ENCODE data around the gene GNB1L. TPM values are rescaled to one million over a fixed set of nuclear protein-coding genes. Genes with fewer than 3 reads are reported as not detected.

Gene GNB1L
- total and polyA plus RNA-seq, 7 donors = 2.5 to 15.0 (median 5.3) TPM

DNA sequence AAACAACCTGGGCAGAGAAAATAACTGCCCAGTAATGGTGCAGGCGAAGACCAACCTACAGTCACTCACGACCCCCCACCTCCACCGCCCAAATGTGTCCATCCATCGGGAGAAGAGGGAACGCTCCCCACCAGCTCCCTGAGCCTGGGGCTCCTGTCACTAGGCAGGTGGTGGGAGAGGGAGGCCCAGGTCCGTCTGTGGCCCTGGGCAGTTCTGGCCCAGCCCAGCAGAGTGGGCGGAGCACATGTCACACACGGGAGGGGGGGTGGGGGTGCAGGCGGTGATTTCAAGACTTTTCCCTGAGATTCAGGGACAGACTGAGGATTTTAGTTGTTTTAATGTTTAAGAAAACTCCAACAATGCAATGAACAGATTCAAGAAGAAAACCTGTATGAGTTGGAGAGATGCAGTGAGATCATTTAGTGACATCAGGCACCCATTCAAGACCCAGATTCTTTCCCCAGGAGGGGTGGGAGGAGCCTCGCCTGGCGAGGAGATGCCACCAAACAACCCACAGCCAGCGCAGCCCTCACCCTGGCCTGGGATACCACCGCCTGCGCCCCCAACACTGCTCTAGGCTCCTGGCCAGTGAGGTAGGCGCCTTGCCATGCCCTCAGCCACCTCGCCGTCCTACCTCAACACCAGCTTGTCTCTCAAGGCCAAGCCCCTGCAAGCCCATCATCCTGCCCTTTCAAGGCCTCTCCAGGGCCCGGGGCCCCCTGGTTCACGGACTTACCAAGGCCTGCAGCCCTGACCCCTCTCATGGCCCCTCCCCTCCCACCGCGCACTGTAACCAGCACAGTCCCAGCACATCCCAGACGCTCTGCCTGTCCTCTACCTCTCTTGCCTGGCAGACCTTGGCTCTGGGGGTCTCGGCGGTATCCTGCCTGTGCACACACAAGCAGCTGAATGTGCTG, 57.3 kb downstream of the GNB1L start:
- no peak for DNase-seq
- Histone ChIP-seq H3K4me1 (no peaks in the 10 kb centered on the region), H3K9me3 (no peaks in the 10 kb centered on the region), H3K27ac (no peak overlapping the region), H3K4me3 (no peak overlapping the region), H3K36me3 (peaks cover 0 to 5% (median 0%) of the 10 kb centered on the region in 4 donors), H3K27me3 (no peaks in the 10 kb centered on the region)
- intact Hi-C loops (cut with DNase I) = no loop called here
- 79 to 85% methylated on average over 24 of the region's 24 CpGs for WGBS, 2 donors
- TF ChIP-seq POLR2AphosphoS5 (IDR thresholded peaks at IDR 0.05) = no peak
- no peak for TF ChIP-seq POLR2A (IDR thresholded peaks at IDR 0.05)
- TF ChIP-seq EP300 (IDR thresholded peaks at IDR 0.05) = no peak
- TF ChIP-seq, protein P1, sequence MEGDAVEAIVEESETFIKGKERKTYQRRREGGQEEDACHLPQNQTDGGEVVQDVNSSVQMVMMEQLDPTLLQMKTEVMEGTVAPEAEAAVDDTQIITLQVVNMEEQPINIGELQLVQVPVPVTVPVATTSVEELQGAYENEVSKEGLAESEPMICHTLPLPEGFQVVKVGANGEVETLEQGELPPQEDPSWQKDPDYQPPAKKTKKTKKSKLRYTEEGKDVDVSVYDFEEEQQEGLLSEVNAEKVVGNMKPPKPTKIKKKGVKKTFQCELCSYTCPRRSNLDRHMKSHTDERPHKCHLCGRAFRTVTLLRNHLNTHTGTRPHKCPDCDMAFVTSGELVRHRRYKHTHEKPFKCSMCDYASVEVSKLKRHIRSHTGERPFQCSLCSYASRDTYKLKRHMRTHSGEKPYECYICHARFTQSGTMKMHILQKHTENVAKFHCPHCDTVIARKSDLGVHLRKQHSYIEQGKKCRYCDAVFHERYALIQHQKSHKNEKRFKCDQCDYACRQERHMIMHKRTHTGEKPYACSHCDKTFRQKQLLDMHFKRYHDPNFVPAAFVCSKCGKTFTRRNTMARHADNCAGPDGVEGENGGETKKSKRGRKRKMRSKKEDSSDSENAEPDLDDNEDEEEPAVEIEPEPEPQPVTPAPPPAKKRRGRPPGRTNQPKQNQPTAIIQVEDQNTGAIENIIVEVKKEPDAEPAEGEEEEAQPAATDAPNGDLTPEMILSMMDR (IDR thresholded peaks at IDR 0.05) = no peak

DNA sequence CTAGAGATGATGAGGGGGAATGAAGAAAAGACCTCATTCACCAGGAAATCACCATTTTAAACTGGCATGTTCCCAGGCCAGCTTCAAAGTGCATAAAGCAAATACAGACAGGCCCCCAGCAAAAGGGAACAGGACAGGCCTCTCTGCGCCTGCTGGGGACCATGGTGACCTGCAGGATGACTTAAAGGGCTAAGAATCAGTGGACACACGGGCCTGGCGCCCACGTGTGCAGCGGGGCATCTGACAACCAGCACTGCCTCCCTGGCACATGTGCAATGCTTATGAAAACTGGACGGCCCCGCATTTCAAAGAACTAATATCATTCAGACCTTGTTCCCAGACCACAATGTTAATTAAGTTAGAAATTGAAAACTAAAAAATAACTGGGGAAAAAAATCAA, 58.5 kb downstream of the GNB1L start:
- WGBS, 2 donors = 87 to 95% methylated on average over 7 of the region's 7 CpGs
- H3K36me3 ChIP-seq = peaks cover 0 to 5% (median 0%) of the 10 kb centered on the region in 4 donors
- no peak overlapping the region for H3K4me3 ChIP-seq
- no peak for DNase-seq
- H3K27ac ChIP-seq = no peak overlapping the region
- H3K4me1 ChIP-seq = no peaks in the 10 kb centered on the region
- TF ChIP-seq POLR2AphosphoS5 (IDR thresholded peaks at IDR 0.05) (no peak), POLR2A (IDR thresholded peaks at IDR 0.05) (no peak), EP300 (IDR thresholded peaks at IDR 0.05) (no peak)
- TF ChIP-seq, protein P1 (IDR thresholded peaks at IDR 0.05) = no peak
- intact Hi-C loops (cut with DNase I) = no loop called here
- no peaks in the 10 kb centered on the region for H3K9me3 ChIP-seq
- no peaks in the 10 kb centered on the region for H3K27me3 ChIP-seq

DNA sequence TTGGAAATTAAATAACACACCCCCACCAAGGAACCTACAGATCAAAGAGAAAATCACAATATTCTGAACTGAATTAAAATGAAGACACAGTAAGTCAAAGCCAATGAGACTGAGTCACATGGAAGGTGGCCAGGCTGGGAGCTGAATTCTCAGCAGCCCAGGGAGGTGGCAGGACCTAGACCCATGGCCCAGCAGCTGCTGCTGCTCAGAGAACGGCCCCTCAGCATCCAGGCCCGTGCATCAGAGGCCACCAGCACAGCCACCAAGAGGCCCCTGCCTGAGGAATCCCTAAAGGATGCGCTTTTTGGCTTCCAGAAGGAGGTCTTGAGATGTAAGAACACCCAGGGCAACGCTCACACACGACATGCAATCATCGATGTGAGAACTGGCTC, 59.1 kb downstream of the GNB1L start:
- H3K4me3 ChIP-seq = no peak overlapping the region
- intact Hi-C loops (cut with DNase I) = no loop called here
- H3K4me1 ChIP-seq = no peaks in the 10 kb centered on the region
- H3K27me3 ChIP-seq = no peaks in the 10 kb centered on the region
- 90 to 94% methylated on average over 6 of the region's 6 CpGs for WGBS, 2 donors
- no peaks in the 10 kb centered on the region for H3K9me3 ChIP-seq
- no peak overlapping the region for H3K27ac ChIP-seq
- no peak for DNase-seq
- H3K36me3 ChIP-seq = peaks cover 0 to 3% (median 0%) of the 10 kb centered on the region in 4 donors
- TF ChIP-seq POLR2A (IDR thresholded peaks at IDR 0.05) (no peak), EP300 (IDR thresholded peaks at IDR 0.05) (no peak), POLR2AphosphoS5 (IDR thresholded peaks at IDR 0.05) (no peak)
- TF ChIP-seq, protein P1 (IDR thresholded peaks at IDR 0.05) = no peak

DNA sequence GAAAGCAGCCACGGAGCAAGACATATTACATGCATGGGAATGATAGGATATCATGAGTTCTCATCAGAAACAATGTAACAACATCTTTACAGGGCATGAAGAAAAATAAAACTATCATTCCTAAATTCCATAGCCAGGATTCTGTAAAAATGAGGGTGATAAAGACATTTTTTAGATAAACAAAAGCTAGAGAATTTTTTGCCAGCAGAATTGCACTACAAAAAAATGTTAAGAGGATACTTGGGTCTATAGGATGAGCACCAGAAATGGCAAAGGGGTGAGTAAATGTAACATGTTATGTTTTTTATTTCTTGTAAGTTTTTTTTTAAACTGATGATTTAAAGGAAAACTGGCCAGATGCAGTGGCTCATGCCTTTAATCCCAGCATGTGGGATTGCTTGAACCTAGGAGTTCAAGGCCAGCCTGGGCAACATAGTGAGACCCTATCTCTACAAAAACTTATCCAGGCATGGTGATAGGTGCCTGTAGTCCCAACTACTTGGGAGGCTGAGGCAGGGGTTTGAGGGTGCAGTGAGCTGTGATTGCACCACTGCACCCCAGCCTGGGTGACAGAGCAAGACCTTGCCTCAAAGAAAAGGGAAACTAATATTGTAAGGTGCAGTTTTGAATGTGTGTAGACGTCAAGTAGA, 60.9 kb downstream of the GNB1L start:
- DNase-seq = no peak
- no peaks in the 10 kb centered on the region for H3K27me3 ChIP-seq
- intact Hi-C loops (cut with DNase I) = no loop called here
- TF ChIP-seq POLR2A (IDR thresholded peaks at IDR 0.05) (no peak), POLR2AphosphoS5 (IDR thresholded peaks at IDR 0.05) (no peak), EP300 (IDR thresholded peaks at IDR 0.05) (no peak)
- TF ChIP-seq, protein P1 (IDR thresholded peaks at IDR 0.05) = no peak
- no peak overlapping the region for H3K4me3 ChIP-seq
- peaks cover 0 to 1% (median 0%) of the 10 kb centered on the region in 4 donors for H3K36me3 ChIP-seq
- H3K9me3 ChIP-seq = no peaks in the 10 kb centered on the region
- H3K27ac ChIP-seq = no peak overlapping the region
- WGBS, 2 donors = 83 to 94% methylated on average over 2 of the region's 2 CpGs
- no peaks in the 10 kb centered on the region for H3K4me1 ChIP-seq
